ENCODE results near the gene TEAD3.

GRCh38 chr6:35468980-35469750 is 27.7 kb downstream of the TEAD3 start:
- TF ChIP-seq POLR2A (IDR thresholded peaks at IDR 0.05) (no peak), CTCF (IDR thresholded peaks at IDR 0.05) (no peak)

Data from right lobe of liver (tissue), 4 donors.